GM23338 (cell line): Measurements from ENCODE around the gene SYNPO2.

Experiments
- EZH2 ChIP-seq: fragments of 200-600 bp; sonication (generic); IDR thresholded peaks from one replicate; pipeline ENCODE4 v1.8.0; 2017; ENCODE audit warnings: antibody characterized with exemption, mild to moderate bottlenecking, low read depth; ENCODE audit not compliant: unreplicated experiment
- TF ChIP-seq, protein P1 (sequence below), 2 experiments: fragments of 200-600 bp in 1 of 2; sonication (generic) in 1 of 2; conservative IDR thresholded peaks; 2 replicates each; pipeline versions ENCODE4 v1.5.1 to v1.6.1; 2016 to 2017; ENCODE audit warnings: antibody characterized with exemption in 2 of 2, low read depth in 2 of 2, mild to moderate bottlenecking in 2 of 2, moderate library complexity in 1 of 2

DNA sequence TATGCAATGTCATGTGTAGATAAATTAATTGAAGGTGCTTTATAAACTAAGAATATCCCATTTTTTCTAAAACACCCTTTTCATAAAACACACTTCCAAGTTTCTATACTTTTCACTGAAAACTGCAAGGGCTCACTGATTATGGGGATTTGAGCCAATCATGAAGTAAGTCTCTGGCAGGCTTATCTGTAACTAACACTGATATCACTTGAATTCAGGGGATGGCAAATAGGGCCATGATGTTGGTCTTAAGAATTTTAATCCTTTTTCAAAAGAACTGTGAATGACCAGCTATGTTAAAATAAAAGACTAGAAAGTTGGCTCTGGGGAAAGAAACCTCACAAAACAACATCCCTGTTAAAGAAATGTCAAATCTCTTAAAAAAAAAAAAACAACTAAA lies 39.8 kb upstream of the SYNPO2 start:
- TF ChIP-seq, protein P1, sequence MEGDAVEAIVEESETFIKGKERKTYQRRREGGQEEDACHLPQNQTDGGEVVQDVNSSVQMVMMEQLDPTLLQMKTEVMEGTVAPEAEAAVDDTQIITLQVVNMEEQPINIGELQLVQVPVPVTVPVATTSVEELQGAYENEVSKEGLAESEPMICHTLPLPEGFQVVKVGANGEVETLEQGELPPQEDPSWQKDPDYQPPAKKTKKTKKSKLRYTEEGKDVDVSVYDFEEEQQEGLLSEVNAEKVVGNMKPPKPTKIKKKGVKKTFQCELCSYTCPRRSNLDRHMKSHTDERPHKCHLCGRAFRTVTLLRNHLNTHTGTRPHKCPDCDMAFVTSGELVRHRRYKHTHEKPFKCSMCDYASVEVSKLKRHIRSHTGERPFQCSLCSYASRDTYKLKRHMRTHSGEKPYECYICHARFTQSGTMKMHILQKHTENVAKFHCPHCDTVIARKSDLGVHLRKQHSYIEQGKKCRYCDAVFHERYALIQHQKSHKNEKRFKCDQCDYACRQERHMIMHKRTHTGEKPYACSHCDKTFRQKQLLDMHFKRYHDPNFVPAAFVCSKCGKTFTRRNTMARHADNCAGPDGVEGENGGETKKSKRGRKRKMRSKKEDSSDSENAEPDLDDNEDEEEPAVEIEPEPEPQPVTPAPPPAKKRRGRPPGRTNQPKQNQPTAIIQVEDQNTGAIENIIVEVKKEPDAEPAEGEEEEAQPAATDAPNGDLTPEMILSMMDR (conservative IDR thresholded peaks at IDR 0.05; ENCODE audit: low read depth in 2 of 2), result no peak
- no peak for TF ChIP-seq EZH2
